Right lung (tissue), 5 donors: Measurements from ENCODE around the gene SAMD4A. TPM values are rescaled to one million over a fixed set of nuclear protein-coding genes. Genes with fewer than 3 reads are reported as not detected.

Experiments
- DNase-seq, 2 donors: peaks; one replicate each; pipeline ENCODE4 v3.0.0-alpha.2; 2013
- polyA plus RNA-seq, 5 donors: library from polyadenylated mRNA; unstranded; fragments of 120-200 nt; gene quantifications; one replicate each; pipeline versions ENCODE4 v1.2.1 to v1.2.3, GENCODE V29; 2013; ENCODE audit warnings: inconsistent platforms in 1 of 5, low replicate concordance in 1 of 5; ENCODE audit not compliant: insufficient read length in 5 of 5, insufficient read depth in 1 of 5

SAMD4A gene
- polyA plus RNA-seq, 5 donors: 4.9 to 9.8 (median 7.9) TPM

DNA sequence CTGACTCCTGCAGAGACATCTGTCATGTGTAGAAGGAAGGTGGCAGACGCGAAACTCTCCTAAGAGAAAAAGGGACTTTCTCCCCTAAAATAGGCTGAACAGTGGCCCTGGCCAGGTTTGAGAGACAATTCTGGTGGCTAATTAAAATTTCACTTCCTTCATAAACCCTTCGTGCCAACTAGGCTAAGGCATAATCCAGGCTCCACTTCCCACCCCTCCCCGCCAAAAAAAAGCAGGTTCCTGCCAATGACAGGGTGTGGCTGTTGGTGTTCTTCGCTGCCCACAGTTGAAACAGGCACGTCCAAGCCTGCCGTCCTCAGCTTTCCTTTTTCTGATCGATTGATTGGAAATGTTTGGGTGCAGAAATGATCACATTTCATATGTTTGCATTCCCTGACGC is 191.1 kb downstream of the SAMD4A start:
- no peak for DNase-seq

DNA sequence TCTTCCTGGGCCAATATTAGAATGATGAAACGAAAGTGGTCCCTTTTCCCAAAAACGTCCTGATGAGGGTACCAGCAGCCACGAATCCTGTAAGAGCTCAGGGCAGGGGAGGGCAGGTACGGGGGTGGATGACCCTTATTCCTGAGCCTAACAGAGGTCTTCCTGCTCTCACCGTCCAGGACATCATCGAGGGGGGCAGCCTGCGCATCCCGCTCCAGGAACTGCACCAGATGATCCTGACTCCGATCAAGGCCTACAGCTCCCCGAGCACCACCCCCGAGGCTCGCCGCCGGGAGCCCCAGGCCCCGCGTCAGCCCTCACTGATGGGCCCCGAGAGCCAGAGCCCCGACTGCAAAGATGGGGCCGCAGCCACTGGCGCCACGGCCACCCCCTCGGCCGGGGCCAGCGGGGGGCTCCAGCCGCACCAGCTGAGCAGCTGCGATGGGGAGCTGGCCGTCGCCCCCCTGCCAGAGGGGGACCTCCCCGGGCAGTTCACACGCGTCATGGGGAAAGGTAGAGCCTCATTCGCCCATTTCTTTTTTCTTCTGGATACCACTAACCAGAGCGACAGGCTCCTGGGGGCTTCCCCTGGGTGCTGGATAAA is 193.2 kb downstream of the SAMD4A start:
- no peak for DNase-seq

DNA sequence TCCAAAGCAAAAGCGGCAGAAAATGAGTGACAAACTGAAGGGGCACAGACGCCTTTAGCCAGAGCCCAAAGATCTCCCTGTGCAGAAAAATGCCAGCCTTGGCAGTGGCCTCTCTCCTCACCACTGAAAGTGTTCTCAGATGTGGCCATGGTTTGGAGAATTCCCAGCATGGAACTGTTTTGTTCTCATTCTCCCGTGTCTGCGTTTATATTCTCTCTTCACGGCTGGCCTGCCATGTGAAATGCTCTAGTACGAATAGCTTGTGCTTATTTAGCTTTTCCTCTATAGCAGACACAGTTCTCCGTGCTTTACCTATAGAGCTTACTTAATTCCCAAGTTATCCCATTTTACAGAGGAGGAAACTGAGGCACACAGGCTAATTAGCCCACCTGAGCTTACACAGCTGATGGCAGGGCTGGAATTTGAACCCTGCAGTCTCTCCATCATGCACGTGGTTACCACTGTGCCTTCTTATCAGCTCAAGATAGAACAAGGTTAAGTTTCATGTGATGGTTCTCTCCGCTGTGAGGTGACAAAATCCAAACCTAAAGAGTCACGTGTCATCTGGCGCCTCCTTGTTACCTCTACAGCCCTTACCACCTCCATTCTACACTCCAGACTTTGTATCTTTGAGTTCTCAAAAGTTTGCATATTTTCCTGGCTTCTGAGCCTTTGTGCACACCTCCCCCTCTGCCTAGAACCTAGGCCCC is 194.1 kb downstream of the SAMD4A start:
- DNase-seq: no peak

DNA sequence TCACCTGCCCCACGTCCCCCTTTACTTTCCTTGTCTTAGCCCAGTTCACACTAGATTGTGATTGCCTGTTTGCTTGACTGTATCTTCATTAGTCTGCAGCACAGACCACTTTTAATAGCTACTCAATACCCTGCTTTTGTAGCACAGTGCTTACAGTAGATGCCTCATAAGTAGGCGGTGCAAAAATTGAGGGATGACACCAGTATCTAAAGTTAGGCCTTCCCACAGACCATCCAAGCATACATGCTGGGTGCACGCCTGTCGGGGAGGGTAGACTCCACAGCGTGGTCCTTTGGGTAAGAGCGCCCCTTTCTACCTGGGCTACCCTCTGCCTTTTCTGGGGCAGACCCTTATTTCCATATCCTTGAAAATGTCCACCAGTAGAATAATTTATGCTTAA is 194.9 kb downstream of the SAMD4A start:
- no peak for DNase-seq

DNA sequence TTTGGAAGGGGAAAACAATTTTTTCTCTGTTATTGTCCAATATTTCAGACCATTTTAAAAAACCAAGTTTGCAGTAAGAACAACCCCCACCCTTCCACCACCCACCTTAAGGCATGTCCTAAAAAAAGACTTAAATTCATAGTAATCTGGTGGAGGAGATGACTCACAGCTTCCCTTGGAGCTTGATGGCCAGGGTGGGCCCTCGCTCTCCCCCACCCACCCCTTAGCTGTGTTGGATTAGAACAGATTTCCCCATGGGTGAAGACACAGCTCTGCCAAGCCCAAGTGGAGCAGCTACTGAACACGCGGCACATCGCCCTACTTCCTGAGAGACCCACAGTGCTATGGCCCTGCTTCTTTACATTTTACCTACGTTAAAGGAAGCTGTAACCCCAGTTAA is 195.4 kb downstream of the SAMD4A start:
- DNase-seq: no peak

DNA sequence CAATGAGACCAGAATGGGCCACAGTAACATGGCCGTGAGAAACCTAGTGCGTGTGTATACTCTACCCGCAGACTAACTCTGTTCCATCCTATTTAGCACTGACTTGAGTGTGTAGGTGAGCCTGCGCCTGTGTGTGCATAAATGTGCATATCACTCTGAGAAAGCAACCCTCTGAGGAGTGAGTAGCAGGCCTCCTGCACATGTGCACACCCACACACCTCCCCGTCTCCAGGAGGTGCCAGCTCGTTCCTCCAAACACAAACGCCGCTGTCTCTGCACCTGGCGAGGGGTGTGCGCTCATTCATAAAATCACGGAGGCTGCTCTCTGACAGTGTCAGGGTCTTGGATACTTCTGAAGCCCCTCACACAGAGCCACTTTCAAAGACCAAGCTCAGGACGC is 196.8 kb downstream of the SAMD4A start:
- DNase-seq: no peak

DNA sequence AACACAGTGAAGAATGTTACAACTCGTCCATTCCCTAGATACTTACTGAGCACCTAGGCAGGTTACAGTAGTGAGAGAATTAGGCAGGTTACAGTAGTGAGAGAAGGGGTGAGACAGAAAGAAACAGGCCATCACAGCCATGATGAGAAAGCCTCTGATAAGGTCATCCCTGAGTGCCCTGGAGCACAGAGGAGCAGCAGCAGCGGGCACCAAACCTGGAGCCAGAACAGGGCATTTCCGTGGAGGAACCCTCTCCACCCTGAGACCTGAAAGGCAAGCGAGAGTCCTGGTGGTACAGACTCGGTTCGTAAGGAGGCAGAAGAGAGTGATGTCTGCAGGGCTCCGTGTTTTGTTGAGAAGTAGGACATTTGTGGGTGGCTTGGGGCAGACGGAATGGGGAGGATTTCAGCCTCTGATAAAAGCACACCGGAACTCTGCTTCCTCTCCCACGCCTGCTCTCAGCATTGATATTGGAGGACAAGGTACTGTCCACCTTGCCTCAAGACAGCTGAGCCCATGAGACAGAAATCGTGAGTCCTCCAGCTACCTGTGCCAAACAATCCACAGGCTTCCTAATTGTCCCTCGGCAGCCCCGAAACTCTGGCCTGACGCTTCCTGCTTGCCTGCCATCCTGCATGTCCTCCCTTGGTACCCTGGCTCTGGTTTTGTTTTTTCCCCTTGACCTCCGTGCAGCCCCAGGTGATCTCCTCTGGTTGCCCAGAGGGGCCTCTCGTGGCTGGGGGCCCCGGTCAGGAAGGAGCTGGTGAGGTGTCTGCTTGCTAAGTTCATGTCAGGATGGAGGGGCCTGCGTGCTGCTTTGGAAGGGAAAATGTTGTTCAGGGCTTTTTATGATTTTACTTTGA is 199.6 kb downstream of the SAMD4A start:
- DNase-seq: no peak

DNA sequence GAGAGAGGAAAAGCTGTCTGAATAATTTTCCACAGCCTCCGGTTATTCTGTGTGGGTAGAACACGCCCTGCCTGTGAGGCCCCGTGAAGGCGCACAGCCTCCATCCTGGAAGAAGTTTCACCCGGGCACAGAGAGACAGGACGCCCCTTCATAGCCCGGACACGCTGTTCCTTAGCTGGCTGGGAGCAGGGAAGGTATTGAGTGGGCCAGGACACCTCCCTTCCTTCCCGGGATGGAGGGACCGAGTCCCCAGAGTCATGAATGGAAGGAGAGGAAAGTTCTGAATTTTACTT is 200.2 kb downstream of the SAMD4A start:
- no peak for DNase-seq

DNA sequence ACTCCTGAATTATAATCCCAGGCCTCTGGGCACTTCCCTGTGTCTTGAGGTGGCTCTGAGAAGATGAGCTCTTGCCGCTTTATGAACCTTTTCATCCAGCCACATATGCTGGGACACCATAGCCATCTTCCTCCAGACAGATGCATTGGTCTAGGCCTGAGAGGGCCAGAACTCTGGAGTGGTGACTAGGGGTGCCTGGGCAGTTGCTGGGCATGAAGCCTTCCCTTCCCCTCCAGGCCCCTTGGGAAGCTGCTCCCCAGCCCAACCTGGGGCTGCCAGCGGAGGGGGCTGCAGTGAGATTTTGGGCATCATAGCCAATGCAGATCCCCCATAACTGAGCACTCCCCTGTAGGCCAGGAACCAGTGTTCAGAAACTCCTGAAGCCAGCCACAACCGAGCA is 200.5 kb downstream of the SAMD4A start:
- DNase-seq: no peak

DNA sequence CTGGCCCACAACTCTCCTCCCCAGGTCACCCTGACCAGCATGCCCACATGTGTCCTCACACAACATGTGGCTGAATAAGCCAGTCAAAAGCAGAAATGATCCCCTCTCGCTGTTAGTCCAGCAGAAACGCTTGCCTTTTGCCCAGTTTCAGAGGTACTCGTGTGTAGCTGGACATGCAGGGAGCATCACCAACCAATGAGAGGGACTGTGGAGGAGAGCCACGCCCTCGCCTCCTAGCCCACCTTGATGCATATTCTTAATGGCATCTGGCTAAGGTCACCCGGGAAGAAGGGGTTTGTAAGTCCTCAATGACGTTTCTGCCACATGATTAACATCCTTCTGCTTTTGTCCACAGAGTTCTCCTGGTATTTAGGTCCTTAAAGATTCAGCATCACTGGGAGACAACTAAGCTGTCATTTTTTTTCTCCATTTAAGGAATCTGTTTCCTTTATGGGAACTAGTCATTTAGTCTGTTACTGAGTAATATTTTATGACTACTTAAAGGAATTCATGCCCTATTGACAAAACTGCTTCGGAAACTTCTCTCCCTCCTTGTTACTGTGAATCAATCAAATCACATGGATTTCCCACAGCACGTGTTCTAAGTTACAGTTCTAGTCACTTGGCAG is 201.7 kb downstream of the SAMD4A start:
- DNase-seq: no peak

DNA sequence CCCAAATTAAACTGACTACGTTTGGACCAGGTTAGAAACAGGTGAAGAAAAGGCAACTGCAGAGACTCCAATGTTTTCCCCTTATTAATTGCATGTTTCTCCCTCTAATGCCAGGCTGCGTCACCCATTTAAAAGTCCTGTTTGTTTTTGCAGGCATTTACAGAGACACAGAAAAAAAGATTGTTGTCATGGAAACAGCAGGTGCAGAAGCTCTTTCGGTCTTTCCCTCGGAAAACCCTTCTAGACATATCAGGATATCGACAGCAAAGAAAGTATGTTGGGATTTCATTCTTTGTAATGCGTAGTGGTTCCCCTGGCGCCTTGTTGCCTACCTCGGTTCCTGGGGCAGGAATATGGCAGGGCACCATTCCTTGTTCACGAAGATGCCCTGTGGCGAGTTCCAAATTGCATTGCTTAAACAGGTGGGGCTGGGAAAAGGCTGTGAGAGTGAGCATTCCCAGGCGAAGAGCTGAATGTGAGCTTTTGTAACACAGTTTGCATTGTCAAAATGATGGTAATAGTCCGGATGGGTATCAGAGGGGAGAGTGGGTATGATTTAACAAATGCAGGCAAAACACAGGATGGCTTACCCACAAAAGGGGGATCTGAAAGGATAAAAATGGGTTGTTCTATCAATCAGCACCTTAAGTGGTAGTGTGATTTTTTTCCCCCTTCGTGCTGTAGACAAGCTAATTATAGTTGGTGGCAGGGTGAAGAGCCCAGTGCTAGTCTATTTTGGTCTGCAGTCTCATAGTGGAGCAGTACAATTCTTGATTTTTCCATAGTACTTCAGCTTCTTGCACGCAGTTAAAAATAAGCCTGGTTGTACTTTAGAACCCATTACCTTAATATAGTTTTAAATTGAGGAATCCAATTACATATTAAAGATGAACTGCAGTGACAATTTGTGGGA is 203.3 kb downstream of the SAMD4A start:
- DNase-seq: no peak

DNA sequence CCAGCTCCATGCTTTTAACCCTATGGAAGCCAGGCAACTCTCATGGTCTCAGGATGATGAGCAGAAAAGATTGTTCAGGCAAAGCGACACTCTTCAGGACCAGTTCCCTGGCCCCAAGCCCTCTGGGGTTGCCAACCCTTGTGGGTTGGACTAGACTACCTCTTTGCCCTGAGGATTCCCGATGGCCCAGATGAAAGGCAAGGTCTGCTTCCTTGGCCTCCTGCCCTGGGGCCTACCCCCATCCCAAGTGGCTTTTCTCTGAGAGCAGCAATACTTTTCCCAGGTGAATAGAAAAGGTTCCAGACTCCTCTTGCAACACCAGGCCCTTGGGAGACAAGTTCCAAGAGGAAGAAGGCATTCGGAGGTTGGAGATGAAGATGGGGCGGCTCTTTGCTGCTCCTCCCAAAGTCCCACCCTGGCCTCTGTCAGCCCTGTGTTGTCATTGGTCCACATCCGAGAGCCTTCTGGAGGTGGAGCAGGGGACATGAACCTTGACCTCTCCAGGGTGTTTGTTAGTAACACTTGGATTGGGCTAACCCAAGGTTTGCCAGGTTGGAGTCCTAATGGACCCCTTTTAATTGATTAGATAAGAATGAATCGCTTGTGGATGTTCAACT is 204.6 kb downstream of the SAMD4A start:
- DNase-seq: no peak

DNA sequence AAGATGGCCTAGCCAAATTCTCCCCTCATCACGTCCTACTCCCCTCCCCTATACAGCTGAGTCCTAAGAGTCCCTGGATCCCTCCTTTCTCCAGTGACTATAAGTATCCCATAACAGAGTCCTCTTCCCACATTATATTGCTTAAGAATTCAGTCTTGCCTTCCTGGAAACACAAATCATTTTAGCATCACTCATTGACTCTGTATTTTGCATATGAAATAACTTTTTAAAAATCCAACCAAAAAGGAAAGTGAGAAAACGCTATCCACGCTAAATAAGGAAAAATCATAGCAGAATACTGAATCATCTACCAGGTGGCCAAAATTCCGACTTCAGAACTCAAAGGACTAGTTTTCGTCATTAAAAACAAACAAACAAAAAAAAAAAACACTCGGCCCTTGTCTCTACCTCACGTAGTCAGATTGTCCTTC is 205.5 kb downstream of the SAMD4A start:
- DNase-seq: no peak

DNA sequence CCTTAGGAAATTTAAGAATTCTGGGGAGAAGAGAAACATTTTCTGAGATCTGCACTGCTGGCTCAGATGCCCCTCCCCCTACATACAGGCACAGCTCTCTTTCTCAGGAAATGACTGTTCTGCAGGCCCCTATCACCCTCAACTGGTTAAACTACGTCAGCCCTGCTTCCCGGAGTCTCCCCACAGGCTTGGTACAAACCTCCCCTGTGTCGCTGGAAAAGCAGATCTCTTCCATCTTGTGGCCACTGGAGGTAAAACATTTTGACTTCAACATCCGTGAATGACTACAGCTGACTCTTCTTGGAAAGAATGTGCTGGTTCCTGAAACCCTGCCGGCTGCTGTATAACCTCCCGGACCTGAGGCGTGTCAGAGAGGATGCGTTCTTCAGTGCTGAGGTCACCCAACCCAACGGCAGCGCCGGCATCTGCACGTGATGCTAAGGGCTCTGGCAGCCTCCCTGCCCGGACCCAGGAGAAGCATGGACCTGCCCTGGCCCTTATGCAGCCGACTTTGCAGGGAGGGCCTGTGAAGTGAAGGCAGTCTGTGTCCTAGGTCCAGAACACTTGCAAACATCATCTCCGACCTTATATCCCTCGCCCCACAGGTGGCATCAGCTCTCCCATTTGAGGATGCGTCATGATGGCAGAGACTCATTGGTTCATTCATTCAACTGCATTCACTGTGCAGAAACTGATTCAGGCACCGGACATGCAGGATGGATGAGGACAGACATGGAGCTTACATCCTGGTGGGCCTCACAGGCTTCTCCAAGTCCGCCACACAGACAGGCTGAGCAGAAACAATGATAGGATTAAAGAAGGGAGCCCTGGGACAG is 206.5 kb downstream of the SAMD4A start:
- peak; percentile 75 to 85 for DNase-seq

DNA sequence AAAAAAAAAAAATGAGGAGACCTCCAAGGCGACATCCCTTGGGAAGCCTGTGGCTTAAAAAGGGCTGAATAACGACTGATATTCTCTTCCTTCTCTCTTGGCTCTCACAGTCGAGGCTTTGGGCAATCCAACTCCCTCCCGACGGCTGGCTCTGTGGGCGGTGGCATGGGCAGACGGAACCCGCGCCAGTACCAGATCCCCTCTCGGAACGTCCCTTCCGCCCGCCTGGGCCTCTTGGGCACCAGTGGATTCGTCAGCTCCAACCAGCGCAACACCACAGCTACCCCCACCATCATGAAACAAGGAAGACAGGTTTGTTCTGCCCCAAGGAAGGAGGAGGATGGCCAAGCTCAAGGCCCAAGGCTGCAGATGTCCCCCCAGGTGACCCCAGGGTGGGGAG is 207.9 kb downstream of the SAMD4A start:
- no peak for DNase-seq

DNA sequence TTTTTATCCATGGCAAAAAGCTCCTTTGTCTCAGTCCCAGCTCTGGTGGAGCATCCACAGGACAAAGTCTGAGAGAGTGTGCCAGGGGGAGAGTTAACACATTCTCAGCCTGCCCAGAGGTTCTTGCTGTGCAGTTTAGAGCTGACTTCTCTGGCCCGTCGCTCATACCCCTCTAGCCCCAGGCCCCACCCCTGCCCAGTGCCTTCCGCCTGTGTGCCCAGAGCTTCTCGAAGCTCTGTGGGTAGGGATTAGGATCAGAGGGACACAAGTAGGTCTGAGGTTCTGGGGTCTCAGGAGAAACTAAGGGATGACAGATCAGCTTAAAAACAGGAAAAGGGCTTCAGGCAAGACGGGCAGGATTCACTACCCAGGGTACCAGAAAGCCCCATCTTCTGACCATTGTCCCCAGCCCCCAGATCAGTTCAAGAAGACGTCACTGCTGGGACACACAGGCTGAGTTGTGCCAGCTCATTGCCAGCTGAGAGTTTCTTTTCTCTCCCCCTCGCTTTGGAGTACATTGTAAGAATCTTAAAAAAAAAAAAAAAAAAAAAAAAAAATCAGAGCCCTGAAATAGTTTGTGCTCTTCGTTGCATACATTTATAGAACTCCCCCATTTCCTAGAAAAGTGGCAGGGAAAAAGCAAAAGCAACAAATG is 208.7 kb downstream of the SAMD4A start:
- DNase-seq: no peak

DNA sequence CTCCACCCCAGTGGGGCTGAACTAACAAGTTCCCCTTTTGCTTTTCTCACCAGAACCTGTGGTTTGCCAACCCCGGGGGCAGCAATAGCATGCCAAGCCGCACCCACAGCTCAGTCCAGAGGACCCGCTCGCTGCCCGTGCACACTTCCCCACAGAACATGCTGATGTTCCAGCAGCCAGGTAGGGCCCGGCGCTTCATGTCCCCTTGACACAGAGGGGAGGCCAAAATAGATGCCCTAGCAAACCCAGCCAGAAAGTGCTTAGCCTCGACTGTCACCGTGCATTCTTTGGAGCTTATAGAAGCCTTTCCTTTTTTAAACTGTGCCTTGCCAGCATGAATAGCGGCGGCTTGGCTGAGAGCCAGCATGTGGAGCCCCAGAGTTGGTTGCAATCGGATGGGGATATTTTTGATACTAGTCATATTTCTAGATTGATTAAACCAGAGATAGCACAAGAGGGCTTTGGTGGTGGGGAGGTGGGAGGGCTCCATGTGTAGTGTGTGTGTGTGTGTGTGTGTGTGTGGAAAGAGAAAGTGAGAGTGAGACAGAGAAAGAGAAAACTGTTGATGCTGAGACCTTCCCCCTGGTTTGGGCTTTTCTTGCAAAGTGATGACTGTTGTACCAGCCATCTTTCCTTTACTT is 209.6 kb downstream of the SAMD4A start:
- DNase-seq: peak in 1 of 2 donors; percentile 8

DNA sequence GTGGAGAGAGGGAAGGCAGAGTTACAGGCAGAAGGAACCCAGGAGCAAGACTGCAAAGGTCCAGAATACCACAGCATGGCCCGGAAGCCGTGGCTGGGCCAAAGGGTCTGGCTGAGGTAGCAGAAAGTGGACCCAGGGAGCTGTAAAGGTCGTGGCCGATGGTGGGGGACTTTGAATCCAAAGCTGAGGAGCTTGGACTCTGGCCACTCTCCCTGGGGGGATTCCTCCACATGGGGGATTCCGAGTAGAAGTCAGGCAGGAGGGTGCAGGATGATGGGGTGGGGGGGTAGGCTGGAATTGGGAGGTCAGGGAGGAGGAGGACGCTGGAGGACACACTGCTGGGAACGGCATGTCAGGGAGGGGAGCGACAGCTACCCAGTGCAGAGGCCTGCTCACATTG is 210.5 kb downstream of the SAMD4A start:
- DNase-seq: no peak
